Measurements from ENCODE around the gene LAMC2.

LAMC2 gene

GRCh38 chr1:183275322-183275721, 89.3 kb downstream of the LAMC2 start:
- DNase-seq = no peak
- in situ Hi-C loops (cut with HindIII; ENCODE audit: low pct_ligation_motif_present, low pct_unique_long_range_greater_than_20kb, low sequenced_read_pairs) = no loop called here

GRCh38 chr1:183276386-183277080, 90.5 kb downstream of the LAMC2 start:
- in situ Hi-C loops (cut with HindIII; ENCODE audit: low pct_ligation_motif_present, low pct_unique_long_range_greater_than_20kb, low sequenced_read_pairs) = no loop called here

GRCh38 chr1:183277821-183278738, 92.0 kb downstream of the LAMC2 start:
- no peak for DNase-seq
- in situ Hi-C loops (cut with HindIII; ENCODE audit: low pct_ligation_motif_present, low pct_unique_long_range_greater_than_20kb, low sequenced_read_pairs) = no loop called here

More at GRCh38 chr1:183276386-183277080, 90.5 kb downstream of the LAMC2 start:
- no peak for DNase-seq

GRCh38 chr1:183278739-183279591, 92.9 kb downstream of the LAMC2 start:
- no peak for DNase-seq
- in situ Hi-C loops (cut with HindIII; ENCODE audit: low pct_ligation_motif_present, low pct_unique_long_range_greater_than_20kb, low sequenced_read_pairs) = no loop called here

GRCh38 chr1:183279835-183280234, 93.8 kb downstream of the LAMC2 start:
- DNase-seq = no peak
- in situ Hi-C loops (cut with HindIII; ENCODE audit: low pct_ligation_motif_present, low pct_unique_long_range_greater_than_20kb, low sequenced_read_pairs) = no loop called here

GRCh38 chr1:183281039-183281438, 95.0 kb downstream of the LAMC2 start:
- DNase-seq = no peak
- in situ Hi-C loops (cut with HindIII; ENCODE audit: low pct_ligation_motif_present, low pct_unique_long_range_greater_than_20kb, low sequenced_read_pairs) = no loop called here

GRCh38 chr1:183281553-183282091, 95.6 kb downstream of the LAMC2 start:
- peak; percentile 84 for DNase-seq
- in situ Hi-C loops (cut with HindIII; ENCODE audit: low pct_ligation_motif_present, low pct_unique_long_range_greater_than_20kb, low sequenced_read_pairs) = no loop called here

GRCh38 chr1:183282101-183282855, 96.2 kb downstream of the LAMC2 start:
- in situ Hi-C loops (cut with HindIII; ENCODE audit: low pct_ligation_motif_present, low pct_unique_long_range_greater_than_20kb, low sequenced_read_pairs) = no loop called here
- no peak for DNase-seq

- no peak for DNase-seq
- in situ Hi-C loops (cut with HindIII; ENCODE audit: low pct_ligation_motif_present, low pct_unique_long_range_greater_than_20kb, low sequenced_read_pairs) = no loop called here
Measured at GRCh38 chr1:183283286-183283685, 97.2 kb downstream of the LAMC2 start.

- no peak for DNase-seq
- in situ Hi-C loops (cut with HindIII; ENCODE audit: low pct_ligation_motif_present, low pct_unique_long_range_greater_than_20kb, low sequenced_read_pairs) = no loop called here
Measured at GRCh38 chr1:183284086-183284485, 98.0 kb downstream of the LAMC2 start.

GRCh38 chr1:183285256-183285655, 99.2 kb downstream of the LAMC2 start:
- in situ Hi-C loops (cut with HindIII; ENCODE audit: low pct_ligation_motif_present, low pct_unique_long_range_greater_than_20kb, low sequenced_read_pairs) = no loop called here
- no peak for DNase-seq

- in situ Hi-C loops (cut with HindIII; ENCODE audit: low pct_ligation_motif_present, low pct_unique_long_range_greater_than_20kb, low sequenced_read_pairs) = no loop called here
- no peak for DNase-seq
Measured at GRCh38 chr1:183285746-183286145, 99.7 kb downstream of the LAMC2 start.

- in situ Hi-C loops (cut with HindIII; ENCODE audit: low pct_ligation_motif_present, low pct_unique_long_range_greater_than_20kb, low sequenced_read_pairs) = no loop called here
- DNase-seq = no peak
Measured at GRCh38 chr1:183287191-183287675, 101.2 kb downstream of the LAMC2 start.

- in situ Hi-C loops (cut with HindIII; ENCODE audit: low pct_ligation_motif_present, low pct_unique_long_range_greater_than_20kb, low sequenced_read_pairs) = no loop called here
- DNase-seq = no peak
Measured at GRCh38 chr1:183288583-183288982, 102.5 kb downstream of the LAMC2 start.

GRCh38 chr1:183289051-183289496, 103.0 kb downstream of the LAMC2 start:
- in situ Hi-C loops (cut with HindIII; ENCODE audit: low pct_ligation_motif_present, low pct_unique_long_range_greater_than_20kb, low sequenced_read_pairs) = no loop called here

GRCh38 chr1:183290628-183291027, 104.6 kb downstream of the LAMC2 start:
- in situ Hi-C loops (cut with HindIII; ENCODE audit: low pct_ligation_motif_present, low pct_unique_long_range_greater_than_20kb, low sequenced_read_pairs) = no loop called here
- DNase-seq = no peak

More at GRCh38 chr1:183289051-183289496, 103.0 kb downstream of the LAMC2 start:
- no peak for DNase-seq

GRCh38 chr1:183291216-183291762, 105.2 kb downstream of the LAMC2 start:
- in situ Hi-C loops (cut with HindIII; ENCODE audit: low pct_ligation_motif_present, low pct_unique_long_range_greater_than_20kb, low sequenced_read_pairs) = no loop called here
- no peak for DNase-seq

Data from ACHN (cell line).